Mesendoderm (in vitro differentiated cells): Measurements from ENCODE around the gene TCF4.

Experiments
- DNase-seq: peaks from one replicate; pipeline ENCODE4 v3.0.0; 2013
- H2AK5ac ChIP-seq: 2 replicates; pipeline ENCODE4 v1.6.1; 2013; ENCODE audit warnings: low read length, inconsistent platforms
- H2BK120ac ChIP-seq: 2 replicates; pipeline ENCODE4 v1.6.1; 2013; ENCODE audit warnings: low read depth, mild to moderate bottlenecking, low read length, moderate library complexity, mixed read lengths
- H2BK15ac ChIP-seq: replicated peaks from 2 replicates; pipeline ENCODE4 v1.6.1; 2013; ENCODE audit warnings: low read depth, mild to moderate bottlenecking, moderate library complexity
- H2BK5ac ChIP-seq: 2 replicates; pipeline ENCODE4 v1.6.1; 2013; ENCODE audit warnings: low read length, inconsistent platforms
- H3K18ac ChIP-seq: 2 replicates; pipeline ENCODE4 v1.6.1; 2013; ENCODE audit warnings: mild to moderate bottlenecking, low read length, mixed read lengths
- H3K23ac ChIP-seq: one replicate; pipeline ENCODE4 v1.6.1; 2013; ENCODE audit warnings: low read length
- H3K27ac ChIP-seq: 2 replicates; pipeline ENCODE4 v1.5.1; 2013; ENCODE audit warnings: low read depth, mild to moderate bottlenecking, inconsistent platforms, low read length, moderate library complexity
- H3K27me3 ChIP-seq: 2 replicates; pipeline ENCODE4 v1.6.1; 2013; ENCODE audit warnings: low read length, control low read depth, mild to moderate bottlenecking, inconsistent platforms; ENCODE audit not compliant: insufficient read depth, poor library complexity
- H3K36me3 ChIP-seq: 2 replicates; pipeline ENCODE4 v1.6.1; 2013; ENCODE audit warnings: low read length, inconsistent platforms; ENCODE audit not compliant: control insufficient read depth, insufficient read depth
- H3K4ac ChIP-seq: one replicate; pipeline ENCODE4 v1.6.1; 2013; ENCODE audit warnings: low read depth, mild to moderate bottlenecking, low read length, moderate library complexity
- H3K4me1 ChIP-seq: 2 replicates; pipeline ENCODE4 v1.6.1; 2013; ENCODE audit warnings: low read depth, low read length, inconsistent platforms; ENCODE audit not compliant: control insufficient read depth
- H3K4me2 ChIP-seq: 2 replicates; pipeline ENCODE4 v1.6.1; 2013; ENCODE audit warnings: low read length
- H3K4me3 ChIP-seq: 2 replicates; pipeline ENCODE4 v1.5.1; 2013; ENCODE audit warnings: mild to moderate bottlenecking, low read length
- H3K56ac ChIP-seq: one replicate; pipeline ENCODE4 v1.6.1; 2013; ENCODE audit warnings: low read length
- H3K79me1 ChIP-seq: 2 replicates; pipeline ENCODE4 v1.6.1; 2013; ENCODE audit warnings: low read length, inconsistent platforms
- H3K79me2 ChIP-seq: 2 replicates; pipeline ENCODE4 v1.6.1; 2013; ENCODE audit warnings: mild to moderate bottlenecking, low read length; ENCODE audit not compliant: control insufficient read depth, insufficient read depth
- H3K9ac ChIP-seq: 2 replicates; pipeline ENCODE4 v1.6.1; 2013; ENCODE audit warnings: low read length, inconsistent platforms
- H4K5ac ChIP-seq: one replicate; pipeline ENCODE4 v1.6.1; 2013; ENCODE audit warnings: low read length
- H4K8ac ChIP-seq: one replicate; pipeline ENCODE4 v1.6.1; 2013; ENCODE audit warnings: low read depth, mild to moderate bottlenecking, control low read depth, low read length, moderate library complexity
- WGBS: extraction: QIAGEN DNeasy Blood & Tissue Kit; methylation state at CpG from one replicate; pipeline ENCODE4 v1.1.7; 2013; ENCODE audit warnings: low lambda C conversion rate, missing lambda C conversion rate; ENCODE audit not compliant: insufficient coverage; ENCODE audit errors: extremely low coverage; 5-methylcytosine and 5-hydroxymethylcytosine counted together

Gene TCF4

GRCh38 chr18:55234366-55235093 is 353.5 kb downstream of the TCF4 start:
- H3K56ac ChIP-seq = no peak overlapping the region
- H3K27me3 ChIP-seq = no peaks in the 10 kb centered on the region
- no peaks in the 10 kb centered on the region for H3K79me2 ChIP-seq
- no peak overlapping the region for H4K8ac ChIP-seq
- H3K4ac ChIP-seq = no peak overlapping the region
- H2BK5ac ChIP-seq = no peak overlapping the region
- no peaks in the 10 kb centered on the region for H3K79me1 ChIP-seq
- H3K9ac ChIP-seq = no peak overlapping the region
- H3K4me2 ChIP-seq = no peak overlapping the region
- no peak overlapping the region for H3K18ac ChIP-seq
- WGBS = no CpG with 5 or more reads among the region's 21 CpGs
- H3K23ac ChIP-seq = no peak overlapping the region
- H2BK120ac ChIP-seq = no peak overlapping the region
- H3K4me1 ChIP-seq = no peaks in the 10 kb centered on the region
- H3K4me3 ChIP-seq = no peak overlapping the region
- peak; percentile 87 for DNase-seq
- H4K5ac ChIP-seq = no peak overlapping the region
- H2BK15ac ChIP-seq = no peak overlapping the region
- peaks cover 2% of the 10 kb centered on the region for H3K36me3 ChIP-seq
- H3K27ac ChIP-seq = no peak overlapping the region
- no peak overlapping the region for H2AK5ac ChIP-seq

- H3K27me3 ChIP-seq = no peaks in the 10 kb centered on the region
- no peaks in the 10 kb centered on the region for H3K4me1 ChIP-seq
- no peak overlapping the region for H3K27ac ChIP-seq
- WGBS = no CpG with 5 or more reads among the region's 5 CpGs
- H3K79me2 ChIP-seq = no peaks in the 10 kb centered on the region
- no peak overlapping the region for H3K9ac ChIP-seq
- H2AK5ac ChIP-seq = no peak overlapping the region
- H3K23ac ChIP-seq = no peak overlapping the region
- no peak overlapping the region for H3K56ac ChIP-seq
- H4K8ac ChIP-seq = no peak overlapping the region
- H3K4ac ChIP-seq = no peak overlapping the region
- no peak overlapping the region for H2BK120ac ChIP-seq
- no peaks in the 10 kb centered on the region for H3K79me1 ChIP-seq
- H4K5ac ChIP-seq = no peak overlapping the region
- H2BK5ac ChIP-seq = no peak overlapping the region
- no peak overlapping the region for H3K4me3 ChIP-seq
- H2BK15ac ChIP-seq = no peak overlapping the region
- no peak overlapping the region for H3K18ac ChIP-seq
- H3K4me2 ChIP-seq = no peak overlapping the region
- peaks cover 2% of the 10 kb centered on the region for H3K36me3 ChIP-seq
- no peak for DNase-seq
Measured at GRCh38 chr18:55233857-55234256, 354.1 kb downstream of the TCF4 start.

- Histone ChIP-seq H3K4me3 (no peak overlapping the region), H3K27me3 (no peaks in the 10 kb centered on the region), H3K4me1 (no peaks in the 10 kb centered on the region), H4K8ac (no peak overlapping the region), H2AK5ac (no peak overlapping the region), H4K5ac (no peak overlapping the region), H2BK5ac (no peak overlapping the region), H3K79me2 (no peaks in the 10 kb centered on the region), H3K79me1 (no peaks in the 10 kb centered on the region), H3K27ac (no peak overlapping the region), H3K56ac (no peak overlapping the region), H3K4ac (no peak overlapping the region), H2BK15ac (no peak overlapping the region), H3K4me2 (no peak overlapping the region), H3K18ac (no peak overlapping the region), H3K9ac (no peak overlapping the region), H2BK120ac (no peak overlapping the region), H3K36me3 (peaks cover 2% of the 10 kb centered on the region), H3K23ac (no peak overlapping the region)
- no peak for DNase-seq
- no CpG with 5 or more reads among the region's 6 CpGs for WGBS
Measured at GRCh38 chr18:55232506-55232905, 355.5 kb downstream of the TCF4 start.

- Histone ChIP-seq H3K27me3 (no peaks in the 10 kb centered on the region), H2AK5ac (no peak overlapping the region), H3K79me2 (no peaks in the 10 kb centered on the region), H3K18ac (no peak overlapping the region), H3K4me1 (no peaks in the 10 kb centered on the region), H4K8ac (no peak overlapping the region), H3K4me3 (no peak overlapping the region), H3K56ac (no peak overlapping the region), H2BK15ac (no peak overlapping the region), H3K27ac (no peak overlapping the region), H2BK120ac (no peak overlapping the region), H3K4me2 (no peak overlapping the region), H4K5ac (no peak overlapping the region), H3K9ac (no peak overlapping the region), H3K36me3 (peaks cover 6% of the 10 kb centered on the region), H2BK5ac (no peak overlapping the region), H3K23ac (no peak overlapping the region), H3K79me1 (no peaks in the 10 kb centered on the region), H3K4ac (no peak overlapping the region)
- WGBS = no CpG with 5 or more reads among the region's 4 CpGs
- no peak for DNase-seq
Measured at GRCh38 chr18:55229682-55230081, 358.3 kb downstream of the TCF4 start.

GRCh38 chr18:55228707-55229106 is 359.3 kb downstream of the TCF4 start:
- H3K27ac ChIP-seq = no peak overlapping the region
- H4K5ac ChIP-seq = no peak overlapping the region
- no peak overlapping the region for H3K9ac ChIP-seq
- H2BK5ac ChIP-seq = no peak overlapping the region
- no peaks in the 10 kb centered on the region for H3K79me1 ChIP-seq
- no CpG with 5 or more reads among the region's 15 CpGs for WGBS
- no peak overlapping the region for H3K18ac ChIP-seq
- no peaks in the 10 kb centered on the region for H3K79me2 ChIP-seq
- no peaks in the 10 kb centered on the region for H3K4me1 ChIP-seq
- H3K4ac ChIP-seq = no peak overlapping the region
- no peak overlapping the region for H2BK120ac ChIP-seq
- H3K56ac ChIP-seq = no peak overlapping the region
- peaks cover 6% of the 10 kb centered on the region for H3K36me3 ChIP-seq
- no peak overlapping the region for H4K8ac ChIP-seq
- H3K27me3 ChIP-seq = no peaks in the 10 kb centered on the region
- H2BK15ac ChIP-seq = no peak overlapping the region
- DNase-seq = peak; percentile 37
- H3K23ac ChIP-seq = no peak overlapping the region
- no peak overlapping the region for H3K4me2 ChIP-seq
- no peak overlapping the region for H2AK5ac ChIP-seq
- H3K4me3 ChIP-seq = no peak overlapping the region

- H3K27ac ChIP-seq = no peak overlapping the region
Measured at GRCh38 chr18:55228191-55228590, 359.8 kb downstream of the TCF4 start.

More at GRCh38 chr18:55228191-55228590, 359.8 kb downstream of the TCF4 start:
- no CpG with 5 or more reads among the region's 6 CpGs for WGBS
- Histone ChIP-seq H2BK120ac (no peak overlapping the region), H2BK15ac (no peak overlapping the region), H3K23ac (no peak overlapping the region), H2AK5ac (no peak overlapping the region), H3K79me1 (no peaks in the 10 kb centered on the region), H3K4me2 (no peak overlapping the region), H3K4ac (no peak overlapping the region), H3K27me3 (no peaks in the 10 kb centered on the region), H3K56ac (no peak overlapping the region), H3K18ac (no peak overlapping the region), H2BK5ac (no peak overlapping the region), H3K4me3 (no peak overlapping the region), H3K36me3 (peaks cover 6% of the 10 kb centered on the region), H3K9ac (no peak overlapping the region), H3K4me1 (no peaks in the 10 kb centered on the region), H3K79me2 (no peaks in the 10 kb centered on the region), H4K5ac (no peak overlapping the region), H4K8ac (no peak overlapping the region)
- DNase-seq = no peak
